Right lobe of liver (tissue), 4 donors: ENCODE data around the gene ZNF862.
"Not testable (repeated sequence)": the region's sequence is repeated elsewhere in the genome, so short reads cannot be mapped to it uniquely, and the experiment has no call there.

ENCODE experiments used
- CTCF ChIP-seq, 4 donors: fragments of 200-600 bp in 3 of 4; fragments of 450-650 bp in 1 of 4; IDR thresholded peaks; one replicate each; pipeline versions ENCODE4 v1.5.1 to v1.8.0; 2016 to 2022; ENCODE audit warnings: antibody characterized with exemption in 4 of 4, mild to moderate bottlenecking in 2 of 4
- POLR2A ChIP-seq: fragments of 450-650 bp; IDR thresholded peaks from one replicate; pipeline ENCODE4 v1.6.1; 2017; ENCODE audit warnings: antibody characterized with exemption, mild to moderate bottlenecking
- donor health status: DM: no; HTN: no; CAD: no.
- donor health status: DM: no; HTN: no; CAD: no.
- donor health status: DM: no; HTN: yes; CAD: no.

- not testable (repeated sequence) for TF ChIP-seq CTCF (IDR thresholded peaks at IDR 0.05); POLR2A
These were observed 7.6 kb upstream of the ZNF862 start for GRCh38 chr7:149830527-149830926.
